ENCODE results near the gene MFSD6. TPM values are rescaled to one million over a fixed set of nuclear protein-coding genes. Genes with fewer than 3 reads are reported as not detected.
A peak's percentile ranks its signal among the peaks of the same experiment; 100 is the strongest.

MFSD6 gene
- polyA plus RNA-seq, 3 donors = 8.8 to 15.7 (median 12.9) TPM

DNA sequence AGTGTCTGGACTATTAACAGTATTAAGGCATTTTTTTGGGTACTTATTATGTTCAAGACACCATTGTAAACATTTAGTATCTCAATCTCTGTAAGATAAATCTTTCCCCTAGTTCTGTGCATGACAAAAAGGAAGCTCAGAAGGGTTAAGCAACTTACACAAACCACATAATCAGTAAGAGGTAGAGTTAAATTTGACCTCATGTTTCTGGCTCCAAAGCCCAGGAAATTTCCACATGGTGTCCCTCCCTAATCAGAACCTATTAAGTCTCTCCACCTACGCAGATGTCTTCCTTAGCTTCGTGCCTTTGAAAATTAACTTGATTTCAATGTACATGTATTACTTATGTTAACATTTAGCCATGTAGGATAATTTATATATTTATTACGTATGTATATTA lies 2.0 kb downstream of the MFSD6 start:
- Histone ChIP-seq H3K4me1 (ENCODE audit: control insufficient read depth in 1 of 2, insufficient read depth in 2 of 2, low read length in 2 of 2) (peaks cover 33 to 54% of the 10 kb centered on the region in 2 donors), H3K36me3 (replicated peaks in 1 of 2; ENCODE audit: control insufficient read depth in 1 of 2, insufficient read depth in 2 of 2, low read length in 2 of 2) (no peaks in the 10 kb centered on the region), H3K4me2 (replicated peaks; ENCODE audit: extremely low read depth, low read length, poor library complexity, severe bottlenecking) (peak overlapping the region; percentile 86), H3K27me3 (ENCODE audit: control insufficient read depth in 2 of 2, insufficient read depth in 2 of 2, low read length in 2 of 2) (no peaks in the 10 kb centered on the region), H4K20me1 (ENCODE audit: insufficient read depth, low read length) (peaks cover 12% of the 10 kb centered on the region), H3K9ac (ENCODE audit: insufficient read depth, low read length, poor library complexity, severe bottlenecking) (no peak overlapping the region), H2AFZ (ENCODE audit: insufficient read depth, low read depth, low read length, poor library complexity, severe bottlenecking) (no peak overlapping the region), H3K9me3 (replicated peaks in 1 of 2; ENCODE audit: control insufficient read depth in 1 of 2, insufficient read depth in 1 of 2, low read length in 2 of 2) (no peaks in the 10 kb centered on the region), H3K27ac (ENCODE audit: low read depth in 1 of 2, low read length in 2 of 2) (peak overlapping the region in 1 of 2 donors; percentile 6), H3K4me3 (replicated peaks in 1 of 3; ENCODE audit: low read depth in 2 of 3, low read length in 3 of 3) (peak overlapping the region in 1 of 3 experiments; percentile 83), H3K79me2 (ENCODE audit: insufficient read depth, low read length) (peaks cover 55% of the 10 kb centered on the region)
- no peak overlapping the region for H3K27ac Mint-ChIP-seq
- intact Hi-C loops (cut with micrococcal nuclease) = no loop called here
- peaks cover 0 to 4% of the 10 kb centered on the region in 2 donors for H3K36me3 Mint-ChIP-seq
- no peak overlapping the region for H3K4me3 Mint-ChIP-seq
- TF ChIP-seq, protein P1, sequence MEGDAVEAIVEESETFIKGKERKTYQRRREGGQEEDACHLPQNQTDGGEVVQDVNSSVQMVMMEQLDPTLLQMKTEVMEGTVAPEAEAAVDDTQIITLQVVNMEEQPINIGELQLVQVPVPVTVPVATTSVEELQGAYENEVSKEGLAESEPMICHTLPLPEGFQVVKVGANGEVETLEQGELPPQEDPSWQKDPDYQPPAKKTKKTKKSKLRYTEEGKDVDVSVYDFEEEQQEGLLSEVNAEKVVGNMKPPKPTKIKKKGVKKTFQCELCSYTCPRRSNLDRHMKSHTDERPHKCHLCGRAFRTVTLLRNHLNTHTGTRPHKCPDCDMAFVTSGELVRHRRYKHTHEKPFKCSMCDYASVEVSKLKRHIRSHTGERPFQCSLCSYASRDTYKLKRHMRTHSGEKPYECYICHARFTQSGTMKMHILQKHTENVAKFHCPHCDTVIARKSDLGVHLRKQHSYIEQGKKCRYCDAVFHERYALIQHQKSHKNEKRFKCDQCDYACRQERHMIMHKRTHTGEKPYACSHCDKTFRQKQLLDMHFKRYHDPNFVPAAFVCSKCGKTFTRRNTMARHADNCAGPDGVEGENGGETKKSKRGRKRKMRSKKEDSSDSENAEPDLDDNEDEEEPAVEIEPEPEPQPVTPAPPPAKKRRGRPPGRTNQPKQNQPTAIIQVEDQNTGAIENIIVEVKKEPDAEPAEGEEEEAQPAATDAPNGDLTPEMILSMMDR (IDR thresholded peaks at IDR 0.05) = no peak
- H3K4me1 Mint-ChIP-seq = peaks cover 42% of the 10 kb centered on the region
- no CpG with 5 or more reads among the region's 3 CpGs for WGBS (ENCODE audit: insufficient coverage)
- peaks cover 1 to 7% (median 5%) of the 10 kb centered on the region in 3 donors for H3K27me3 Mint-ChIP-seq (ENCODE audit: low read depth in 3 of 3)
- H3K9me3 Mint-ChIP-seq = no peaks in the 10 kb centered on the region
- DNase-seq = peak in 2 of 3 donors; percentile 23 to 39

DNA sequence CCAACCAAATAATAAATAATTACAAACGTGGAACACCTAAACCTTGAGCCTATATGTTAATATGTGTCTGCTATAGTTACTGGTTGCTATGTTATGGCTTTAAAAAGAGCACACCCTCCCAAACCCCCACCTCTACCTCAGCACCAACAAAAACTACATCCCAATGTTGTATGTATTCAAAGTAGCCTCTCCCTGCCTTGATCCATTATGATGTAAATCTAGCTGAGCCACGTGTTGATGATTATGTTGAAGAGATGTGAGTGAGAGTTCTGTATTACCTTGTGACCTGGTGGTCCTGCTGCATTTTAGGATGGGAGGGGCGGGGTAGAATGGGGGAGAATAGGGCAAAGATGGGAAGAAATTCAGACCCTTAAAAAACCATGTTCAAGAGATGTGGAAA lies 4.8 kb downstream of the MFSD6 start:
- no peak overlapping the region for H3K9ac ChIP-seq (ENCODE audit: insufficient read depth, low read length, poor library complexity, severe bottlenecking)
- no peak overlapping the region for H3K4me2 ChIP-seq (replicated peaks; ENCODE audit: extremely low read depth, low read length, poor library complexity, severe bottlenecking)
- intact Hi-C loops (cut with micrococcal nuclease) = no loop called here
- H3K27ac ChIP-seq (ENCODE audit: low read depth in 1 of 2, low read length in 2 of 2) = no peak overlapping the region
- no peak for DNase-seq
- H3K4me1 Mint-ChIP-seq = peaks cover 44% of the 10 kb centered on the region
- H3K79me2 ChIP-seq (ENCODE audit: insufficient read depth, low read length) = peaks cover 80% of the 10 kb centered on the region
- no peak overlapping the region for H3K4me3 Mint-ChIP-seq
- H3K4me3 ChIP-seq (replicated peaks in 1 of 3; ENCODE audit: low read depth in 2 of 3, low read length in 3 of 3) = no peak overlapping the region
- peaks cover 36 to 56% of the 10 kb centered on the region in 2 donors for H3K4me1 ChIP-seq (ENCODE audit: control insufficient read depth in 1 of 2, insufficient read depth in 2 of 2, low read length in 2 of 2)
- peaks cover 12% of the 10 kb centered on the region for H4K20me1 ChIP-seq (ENCODE audit: insufficient read depth, low read length)
- no peaks in the 10 kb centered on the region for H3K9me3 ChIP-seq (replicated peaks in 1 of 2; ENCODE audit: control insufficient read depth in 1 of 2, insufficient read depth in 1 of 2, low read length in 2 of 2)
- 71% methylated on average over 1 of the region's 3 CpGs for WGBS (ENCODE audit: insufficient coverage)
- peaks cover 0 to 2% (median 1%) of the 10 kb centered on the region in 3 donors for H3K27me3 Mint-ChIP-seq (ENCODE audit: low read depth in 3 of 3)
- peaks cover 6 to 7% of the 10 kb centered on the region in 2 donors for H3K36me3 Mint-ChIP-seq
- H3K27me3 ChIP-seq (ENCODE audit: control insufficient read depth in 2 of 2, insufficient read depth in 2 of 2, low read length in 2 of 2) = no peaks in the 10 kb centered on the region
- H3K36me3 ChIP-seq (replicated peaks in 1 of 2; ENCODE audit: control insufficient read depth in 1 of 2, insufficient read depth in 2 of 2, low read length in 2 of 2) = no peaks in the 10 kb centered on the region
- no peak overlapping the region for H2AFZ ChIP-seq (ENCODE audit: insufficient read depth, low read depth, low read length, poor library complexity, severe bottlenecking)
- H3K27ac Mint-ChIP-seq = peak overlapping the region in 1 of 7 donors; percentile 7
- no peaks in the 10 kb centered on the region for H3K9me3 Mint-ChIP-seq
- TF ChIP-seq, protein P1 (IDR thresholded peaks at IDR 0.05) = no peak
